RWPE1 (cell line): ENCODE measurements around the gene GJD4.
A peak's percentile ranks its signal among the peaks of the same experiment; 100 is the strongest.

Source experiments
- CTCF ChIA-PET: fragments of 350-600 bp; sonication (Branson Sonifier 250); formaldehyde crosslinking; extraction: SDS; loops from one replicate; lab custom pipeline; 2021; lab: Yijun Ruan, JAX
- POLR2A ChIA-PET: fragments of 400-600 bp; formaldehyde crosslinking; extraction: SDS; loops from one replicate; lab custom pipeline; 2020; ENCODE audit warnings: antibody characterized with exemption; ENCODE audit not compliant: low non-redundant PET; lab: Yijun Ruan, JAX
- DNase-seq: peaks from one replicate; pipeline ENCODE4 v3.0.0; 2012; ENCODE audit warnings: low spot score
- H3K27ac ChIP-seq: fragments of 450-650 bp; 2 replicates; pipeline ENCODE4 v1.5.1; 2017
- CTCF ChIP-seq: fragments of 450-650 bp; conservative IDR thresholded peaks from 2 replicates; pipeline ENCODE4 v1.5.1; 2017; ENCODE audit warnings: low read depth, mild to moderate bottlenecking

GJD4 gene

GRCh38 chr10:35641676-35642034 lies 36.5 kb downstream of the GJD4 start:
- TF ChIP-seq CTCF, result no peak
- peak overlapping the region; percentile 73 for H3K27ac ChIP-seq
- CTCF ChIA-PET, result no interaction called here
- POLR2A ChIA-PET, result no interaction called here
- peak; percentile 23 for DNase-seq

- peak; percentile 94 for DNase-seq
Observed at GRCh38 chr10:35642035-35642792, 37.1 kb downstream of the GJD4 start, which contains the start of gene FZD8. Gene FZD8, minus strand, starts transcription at chr10:35642296. Its CDS starts 867 bp downstream, at chr10:35641429.

GRCh38 chr10:35642793-35643114 lies 37.6 kb downstream of the GJD4 start:
- no peak for DNase-seq
- ChIA-PET POLR2A (no interaction called here), CTCF (no interaction called here)
- no peak for TF ChIP-seq CTCF
- no peak overlapping the region for H3K27ac ChIP-seq

More at GRCh38 chr10:35642035-35642792, 37.1 kb downstream of the GJD4 start, which contains the start of gene FZD8:
- ChIA-PET POLR2A (no interaction called here), CTCF (no interaction called here)
- TF ChIP-seq CTCF, result no peak; the same call in 1 of the 2 replicates
- peak within 1 kb of the TSS; percentile 73 for H3K27ac ChIP-seq

- no peak for TF ChIP-seq CTCF
- ChIA-PET POLR2A (no interaction called here), CTCF (no interaction called here)
- H3K27ac ChIP-seq, result no peak overlapping the region
- DNase-seq, result peak; percentile 20
Observed at GRCh38 chr10:35643151-35644049, 38.3 kb downstream of the GJD4 start.

- POLR2A ChIA-PET, result no interaction called here
- H3K27ac ChIP-seq, result no peak overlapping the region
- CTCF ChIA-PET, result interaction anchor here (0.7 kb wide), 1 partner anchor 229 kb away, joined by 3 read pairs; no protein-coding TSS in a partner anchor
- no peak for TF ChIP-seq CTCF
- no peak for DNase-seq
Observed at GRCh38 chr10:35644050-35644950, 39.2 kb downstream of the GJD4 start.

- DNase-seq, result no peak
- ChIA-PET CTCF (no interaction called here), POLR2A (no interaction called here)
- H3K27ac ChIP-seq, result no peak overlapping the region
- no peak for TF ChIP-seq CTCF
Observed at GRCh38 chr10:35650894-35651293, 45.8 kb downstream of the GJD4 start.
